Lung (tissue), 12 donors: ENCODE data around the gene DNAJC6. TPM values are rescaled to one million over a fixed set of nuclear protein-coding genes. Genes with fewer than 3 reads are reported as not detected.

Experiments
- ATAC-seq: fragments of 200-7000 bp; cut with Tn5 transposase; one replicate; pipeline ENCODE4 v1.9.1; 2020; ENCODE audit warnings: moderate number of reproducible peaks; ENCODE audit not compliant: insufficient read depth, low FRiP score
- DNase-seq, 3 donors: peaks; one replicate each; pipeline ENCODE4 v3.0.0-alpha.2; 2013 to 2017
- H3K27ac ChIP-seq, 2 donors: one replicate each; pipeline ENCODE4 v1.5.1; 2013; ENCODE audit warnings: mild to moderate bottlenecking in 2 of 2, moderate library complexity in 2 of 2, control low read depth in 1 of 2, inconsistent platforms in 1 of 2, low read depth in 1 of 2, low read length in 1 of 2
- H3K27me3 ChIP-seq, 3 donors: one replicate each; pipeline ENCODE4 v1.5.1; 2013; ENCODE audit warnings: low read length in 2 of 3; ENCODE audit not compliant: control insufficient read depth in 3 of 3, insufficient read depth in 3 of 3
- H3K36me3 ChIP-seq, 4 donors: one replicate each; pipeline ENCODE4 v1.5.1; 2013; ENCODE audit warnings: low read length in 4 of 4, mild to moderate bottlenecking in 1 of 4, moderate library complexity in 1 of 4; ENCODE audit not compliant: control insufficient read depth in 4 of 4, insufficient read depth in 4 of 4
- H3K4me1 ChIP-seq, 5 donors: one replicate each; pipeline ENCODE4 v1.5.1; 2013; ENCODE audit warnings: low read length in 5 of 5, mild to moderate bottlenecking in 2 of 5, moderate library complexity in 1 of 5; ENCODE audit not compliant: control insufficient read depth in 5 of 5, insufficient read depth in 5 of 5
- H3K4me3 ChIP-seq: one replicate; pipeline ENCODE4 v1.5.1; 2013; ENCODE audit warnings: mild to moderate bottlenecking, control low read depth, moderate library complexity
- H3K9ac ChIP-seq, 2 donors: one replicate each; pipeline ENCODE4 v1.5.1; 2013; ENCODE audit warnings: low read length in 2 of 2, control low read depth in 1 of 2; ENCODE audit not compliant: insufficient read depth in 1 of 2
- H3K9me3 ChIP-seq, 4 donors: one replicate each; pipeline ENCODE4 v1.5.1; 2013; ENCODE audit warnings: low read length in 3 of 4, mild to moderate bottlenecking in 1 of 4, moderate library complexity in 1 of 4; ENCODE audit not compliant: control insufficient read depth in 4 of 4, insufficient read depth in 3 of 4
- CTCF ChIP-seq: IDR thresholded peaks from 2 replicates; pipeline ENCODE4 v1.5.1; 2012; ENCODE audit warnings: mild to moderate bottlenecking; ENCODE audit errors: control extremely low read depth, extremely low read depth
- WGBS, 2 donors: extraction: QIAGEN DNeasy Blood & Tissue Kit; methylation state at CpG; one replicate each; pipeline ENCODE4 v1.1.7; 2013; 5-methylcytosine and 5-hydroxymethylcytosine counted together
- polyA plus RNA-seq, 2 donors: library from polyadenylated mRNA; stranded (reverse); fragments of 200-250 nt; gene quantifications; one replicate each; pipeline ENCODE4 v1.2.1, GENCODE V29; 2013
- total RNA-seq, 2 donors: library from RNA; depleted of rRNA in 1 of 2; stranded (reverse); fragments of >200 nt in 1 of 2; gene quantifications; one replicate each; pipeline ENCODE4 v1.2.1, GENCODE V29; 2014 to 2021
- donor health status: control.
- donor health status: control.
- donor health status: Bipolar disorder and iron deficiency.
- donor health status: healthy.
- donor health status: DM: yes; HTN: yes; CAD: no.

DNAJC6 gene
- total and polyA plus RNA-seq, 4 donors: 0.96 to 5.0 (median 3.0) TPM

GRCh38 chr1:65432918-65433317 lies 123.6 kb downstream of the DNAJC6 start:
- Histone ChIP-seq H3K36me3 (peaks cover 3 to 25% (median 13%) of the 10 kb centered on the region in 4 donors), H3K9ac (no peak overlapping the region), H3K9me3 (no peaks in the 10 kb centered on the region), H3K27me3 (no peaks in the 10 kb centered on the region), H3K4me3 (no peak overlapping the region), H3K27ac (no peak overlapping the region), H3K4me1 (peaks cover 0 to 7% (median 4%) of the 10 kb centered on the region in 5 donors)
- TF ChIP-seq CTCF: no peak
- 81 to 84% methylated on average over 8 of the region's 8 CpGs for WGBS, 2 donors
- DNase-seq: no peak
- no peak for ATAC-seq

GRCh38 chr1:65434255-65434654 lies 124.9 kb downstream of the DNAJC6 start:
- WGBS, 2 donors: 96 to 100% methylated on average over 1 of the region's 1 CpG
- Histone ChIP-seq H3K9ac (no peak overlapping the region), H3K27me3 (no peaks in the 10 kb centered on the region), H3K4me3 (no peak overlapping the region), H3K27ac (no peak overlapping the region), H3K4me1 (peaks cover 0 to 7% (median 4%) of the 10 kb centered on the region in 5 donors), H3K9me3 (no peaks in the 10 kb centered on the region), H3K36me3 (peaks cover 3 to 21% (median 13%) of the 10 kb centered on the region in 4 donors)
- TF ChIP-seq CTCF: no peak
- DNase-seq: no peak
- ATAC-seq: no peak

GRCh38 chr1:65434760-65435159 lies 125.4 kb downstream of the DNAJC6 start:
- ATAC-seq (no peak), DNase-seq (no peak)
- peaks cover 3 to 20% (median 13%) of the 10 kb centered on the region in 4 donors for H3K36me3 ChIP-seq
- no peak for TF ChIP-seq CTCF
- no peak overlapping the region for H3K4me3 ChIP-seq
- 88 to 90% methylated on average over 3 of the region's 3 CpGs for WGBS, 2 donors
- no peak overlapping the region for H3K9ac ChIP-seq
- H3K27ac ChIP-seq: no peak overlapping the region
- no peaks in the 10 kb centered on the region for H3K27me3 ChIP-seq
- peaks cover 0 to 6% (median 4%) of the 10 kb centered on the region in 5 donors for H3K4me1 ChIP-seq
- no peaks in the 10 kb centered on the region for H3K9me3 ChIP-seq

- H3K36me3 ChIP-seq: peaks cover 3 to 15% (median 7%) of the 10 kb centered on the region in 4 donors
- H3K27me3 ChIP-seq: no peaks in the 10 kb centered on the region
- H3K9me3 ChIP-seq: no peaks in the 10 kb centered on the region
- DNase-seq (peak in 2 of 3 donors; percentile 43 to 65), ATAC-seq (no peak)
- H3K4me3 ChIP-seq: no peak overlapping the region
- peaks cover 0 to 5% (median 0%) of the 10 kb centered on the region in 5 donors for H3K4me1 ChIP-seq
- 73 to 82% methylated on average over 2 of the region's 2 CpGs for WGBS, 2 donors
- no peak overlapping the region for H3K27ac ChIP-seq
- TF ChIP-seq CTCF: no peak
- H3K9ac ChIP-seq: no peak overlapping the region
Observed at GRCh38 chr1:65435987-65436386, 126.6 kb downstream of the DNAJC6 start.
